Glutamatergic neuron (in vitro differentiated cells): ENCODE measurements around the gene AUTS2. TPM values are rescaled to one million over a fixed set of nuclear protein-coding genes. Genes with fewer than 3 reads are reported as not detected.
"Not testable (repeated sequence)": the region's sequence is repeated elsewhere in the genome, so short reads cannot be mapped to it uniquely, and the experiment has no call there.

Source experiments
- DNase-seq: peaks from one replicate; pipeline ENCODE4 v3.0.0; 2022
- H3K27ac Mint-ChIP-seq: one replicate; pipeline ENCODE4 v1.8.0; 2020; ENCODE audit warnings: mild to moderate bottlenecking, mixed read lengths, inconsistent platforms; ENCODE audit not compliant: unreplicated experiment
- H3K27me3 Mint-ChIP-seq: one replicate; pipeline ENCODE4 v1.8.0; 2020; ENCODE audit warnings: mild to moderate bottlenecking, moderate library complexity, mixed read lengths, inconsistent platforms; ENCODE audit not compliant: unreplicated experiment
- H3K36me3 Mint-ChIP-seq: one replicate; pipeline ENCODE4 v1.8.0; 2020; ENCODE audit warnings: mild to moderate bottlenecking, mixed read lengths, inconsistent platforms; ENCODE audit not compliant: unreplicated experiment
- H3K4me1 Mint-ChIP-seq: one replicate; pipeline ENCODE4 v1.8.0; 2020; ENCODE audit warnings: mild to moderate bottlenecking, low read depth, mixed read lengths, inconsistent platforms; ENCODE audit not compliant: unreplicated experiment
- H3K4me3 Mint-ChIP-seq: one replicate; pipeline ENCODE4 v1.8.0; 2020; ENCODE audit warnings: mild to moderate bottlenecking, mixed read lengths, inconsistent platforms; ENCODE audit not compliant: unreplicated experiment
- H3K9me3 Mint-ChIP-seq: one replicate; pipeline ENCODE4 v1.8.0; 2020; ENCODE audit warnings: mild to moderate bottlenecking, moderate library complexity, mixed read lengths, inconsistent platforms; ENCODE audit not compliant: unreplicated experiment
- CTCF ChIP-seq: fragments of 200-600 bp; sonication (generic); IDR thresholded peaks from one replicate; pipeline ENCODE4 v1.5.0; 2021; ENCODE audit not compliant: partially characterized antibody, unreplicated experiment
- total RNA-seq: library from RNA; stranded (reverse); fragmentation: NEBNext Ultra II Directional; extraction: Animal tissue kit (Norgen Biotek cat#: 25700); gene quantifications from one replicate; pipeline ENCODE4 v1.2.1, GENCODE V29; 2021; ENCODE audit not compliant: unreplicated experiment

Gene AUTS2
- total RNA-seq, 1 donor from 2014 or later: 300 TPM

DNA sequence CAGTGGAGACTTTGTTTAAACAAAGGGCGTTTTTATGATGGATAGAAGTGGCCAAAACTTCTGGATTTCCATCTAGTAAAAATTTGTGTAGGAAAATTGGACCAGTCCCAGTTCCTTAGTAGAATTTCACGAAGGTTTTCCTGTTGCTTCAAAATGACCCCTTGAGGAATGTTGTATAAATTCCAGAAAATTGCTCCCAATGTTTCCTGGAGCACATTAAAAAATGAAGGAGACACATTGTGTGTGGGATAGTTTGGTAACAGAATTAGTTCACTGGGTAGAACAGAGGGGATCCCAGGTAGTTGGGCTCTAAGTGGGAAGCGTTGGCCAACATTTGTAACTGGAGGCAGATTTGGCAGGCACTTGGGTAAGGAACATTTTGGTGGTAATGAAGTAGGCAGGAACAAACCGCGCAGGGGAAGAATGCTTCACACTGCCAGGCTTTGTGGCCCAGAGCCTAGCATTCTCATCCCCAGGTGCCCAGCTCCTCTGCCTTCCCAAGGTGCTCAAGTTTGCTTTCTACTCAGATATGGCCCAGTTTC, 758.6 kb downstream of the AUTS2 start:
- Mint-ChIP-seq H3K36me3 (peaks cover 9% of the 10 kb centered on the region), H3K27me3 (peaks cover 7% of the 10 kb centered on the region), H3K4me1 (peaks cover 56% of the 10 kb centered on the region), H3K4me3 (peak overlapping the region; percentile 21), H3K27ac (no peak overlapping the region), H3K9me3 (peaks cover 16% of the 10 kb centered on the region)
- no peak for TF ChIP-seq CTCF
- DNase-seq: no peak

- peaks cover 25% of the 10 kb centered on the region for H3K4me1 Mint-ChIP-seq
- no peak overlapping the region for H3K4me3 Mint-ChIP-seq
- no peak for DNase-seq
- peaks cover 4% of the 10 kb centered on the region for H3K36me3 Mint-ChIP-seq
- H3K9me3 Mint-ChIP-seq: peaks cover 5% of the 10 kb centered on the region
- no peaks in the 10 kb centered on the region for H3K27me3 Mint-ChIP-seq
- TF ChIP-seq CTCF: no peak
- no peak overlapping the region for H3K27ac Mint-ChIP-seq
These were observed 762.3 kb downstream of the AUTS2 start for GRCh38 chr7:70360557-70360956.

DNA sequence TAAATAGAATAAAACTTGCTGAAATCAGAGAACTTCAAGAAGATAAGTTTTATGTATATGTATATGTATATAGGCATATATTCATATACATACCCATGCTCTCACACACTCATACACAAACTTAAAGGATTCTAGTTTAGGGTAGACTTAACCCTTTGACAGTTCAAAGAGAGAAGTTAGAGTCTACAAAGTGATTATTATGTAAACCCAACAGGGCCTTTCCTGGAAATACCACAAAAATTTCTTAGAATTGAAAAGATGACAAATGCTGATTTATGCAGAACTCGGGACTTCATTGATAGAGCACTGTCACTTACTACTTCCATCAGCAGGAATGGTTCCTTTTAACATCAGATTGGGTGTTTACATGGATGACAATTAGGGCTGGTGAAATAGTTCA, 763.5 kb downstream of the AUTS2 start:
- peaks cover 11% of the 10 kb centered on the region for H3K36me3 Mint-ChIP-seq
- no peak for TF ChIP-seq CTCF
- DNase-seq: no peak
- H3K4me3 Mint-ChIP-seq: no peak overlapping the region
- no peaks in the 10 kb centered on the region for H3K27me3 Mint-ChIP-seq
- H3K9me3 Mint-ChIP-seq: peaks cover 5% of the 10 kb centered on the region
- peaks cover 18% of the 10 kb centered on the region for H3K4me1 Mint-ChIP-seq
- H3K27ac Mint-ChIP-seq: no peak overlapping the region

- DNase-seq, H3K4me1 Mint-ChIP-seq, H3K4me3 Mint-ChIP-seq, H3K36me3 Mint-ChIP-seq, H3K9me3 Mint-ChIP-seq, H3K27me3 Mint-ChIP-seq, H3K27ac Mint-ChIP-seq: not testable (repeated sequence)
These were observed 766.1 kb downstream of the AUTS2 start for GRCh38 chr7:70364393-70364792.

DNA sequence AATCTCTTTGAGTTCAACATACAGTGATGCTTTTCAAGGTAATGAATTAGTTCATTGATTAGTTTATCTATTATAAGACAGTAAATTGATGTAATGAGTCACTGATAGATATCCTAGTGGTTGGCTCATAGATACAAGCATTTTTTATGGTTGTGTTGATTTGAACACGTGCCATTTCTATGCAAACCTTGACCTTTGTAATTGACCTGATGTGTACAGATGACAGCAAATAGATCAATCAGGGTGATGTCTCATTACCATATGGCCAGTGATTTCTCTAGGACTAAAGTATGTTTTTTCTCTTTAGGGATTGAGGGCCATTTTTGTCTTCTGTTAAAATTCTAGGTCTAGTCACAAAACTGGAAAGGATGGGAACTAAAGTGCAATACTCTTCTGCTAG, 773.4 kb downstream of the AUTS2 start:
- no peak for TF ChIP-seq CTCF
- Mint-ChIP-seq H3K27me3 (peaks cover 4% of the 10 kb centered on the region), H3K4me3 (peak overlapping the region; percentile 39), H3K4me1 (peaks cover 54% of the 10 kb centered on the region), H3K9me3 (peaks cover 16% of the 10 kb centered on the region), H3K36me3 (peaks cover 1% of the 10 kb centered on the region), H3K27ac (peak overlapping the region; percentile 71)
- DNase-seq: no peak
